B cell (primary cell): Measurements from ENCODE around the gene BCL6B.

Experiments used
- EZH2 ChIP-seq: IDR thresholded peaks from 2 replicates; pipeline ENCODE4 v1.6.1; 2012; ENCODE audit warnings: borderline replicate concordance, low read depth, mild to moderate bottlenecking, moderate library complexity, low read length; ENCODE audit not compliant: insufficient read depth, poor library complexity, severe bottlenecking
- TF ChIP-seq, protein P1 (sequence below): fragments of 200-600 bp; IDR thresholded peaks from one replicate; pipeline ENCODE4 v1.8.0; 2022; ENCODE audit warnings: antibody characterized with exemption, mild to moderate bottlenecking

DNA sequence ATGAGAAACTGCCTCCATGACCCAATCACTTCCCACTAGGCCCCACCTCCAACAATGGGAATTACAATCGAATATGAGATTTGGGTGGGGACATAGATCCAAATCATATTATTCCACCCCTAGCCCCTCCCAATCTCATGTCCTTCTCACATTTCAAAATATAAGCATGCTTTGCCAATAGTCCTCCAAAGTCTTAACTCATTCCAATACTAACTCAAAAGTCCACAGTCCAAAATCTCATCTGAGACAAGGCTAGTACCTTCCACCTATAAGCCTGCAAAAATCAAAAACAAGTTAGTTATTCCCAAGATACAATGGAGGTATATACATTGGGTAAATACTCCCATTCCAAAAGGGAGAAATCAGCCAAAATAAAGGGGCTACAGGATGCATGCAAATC is 44.3 kb downstream of the BCL6B start:
- TF ChIP-seq, protein P1, sequence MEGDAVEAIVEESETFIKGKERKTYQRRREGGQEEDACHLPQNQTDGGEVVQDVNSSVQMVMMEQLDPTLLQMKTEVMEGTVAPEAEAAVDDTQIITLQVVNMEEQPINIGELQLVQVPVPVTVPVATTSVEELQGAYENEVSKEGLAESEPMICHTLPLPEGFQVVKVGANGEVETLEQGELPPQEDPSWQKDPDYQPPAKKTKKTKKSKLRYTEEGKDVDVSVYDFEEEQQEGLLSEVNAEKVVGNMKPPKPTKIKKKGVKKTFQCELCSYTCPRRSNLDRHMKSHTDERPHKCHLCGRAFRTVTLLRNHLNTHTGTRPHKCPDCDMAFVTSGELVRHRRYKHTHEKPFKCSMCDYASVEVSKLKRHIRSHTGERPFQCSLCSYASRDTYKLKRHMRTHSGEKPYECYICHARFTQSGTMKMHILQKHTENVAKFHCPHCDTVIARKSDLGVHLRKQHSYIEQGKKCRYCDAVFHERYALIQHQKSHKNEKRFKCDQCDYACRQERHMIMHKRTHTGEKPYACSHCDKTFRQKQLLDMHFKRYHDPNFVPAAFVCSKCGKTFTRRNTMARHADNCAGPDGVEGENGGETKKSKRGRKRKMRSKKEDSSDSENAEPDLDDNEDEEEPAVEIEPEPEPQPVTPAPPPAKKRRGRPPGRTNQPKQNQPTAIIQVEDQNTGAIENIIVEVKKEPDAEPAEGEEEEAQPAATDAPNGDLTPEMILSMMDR = no peak
- TF ChIP-seq EZH2 = no peak
